NCI-H1436 (cell line): ENCODE data around the gene WFDC10A.
"Not testable (repeated sequence)": the region's sequence is repeated elsewhere in the genome, so short reads cannot be mapped to it uniquely, and the experiment has no call there.

ENCODE experiments used
- DNase-seq: peaks from one replicate; lab custom pipeline; 2025; lab: John Stamatoyannopoulos, UW

WFDC10A gene

GRCh38 chr20:45647441-45648050, 18.0 kb downstream of the WFDC10A start:
- no peak for DNase-seq

GRCh38 chr20:45649312-45649863, 19.8 kb downstream of the WFDC10A start:
- DNase-seq, result no peak

- not testable (repeated sequence) for DNase-seq
Observed at GRCh38 chr20:45651726-45652125, 22.2 kb downstream of the WFDC10A start.

- DNase-seq, result not testable (repeated sequence)
Observed at GRCh38 chr20:45657038-45657437, 27.5 kb downstream of the WFDC10A start.

- no peak for DNase-seq
Observed at GRCh38 chr20:45670139-45670538, 40.6 kb downstream of the WFDC10A start, which contains the start of gene WFDC11. Gene WFDC11, minus strand, starts transcription at chr20:45670239. Its CDS starts 19,639 bp downstream, at chr20:45650600.

- DNase-seq, result no peak
Observed at GRCh38 chr20:45672765-45673164, 43.2 kb downstream of the WFDC10A start.

GRCh38 chr20:45679650-45680049, 50.1 kb downstream of the WFDC10A start:
- DNase-seq, result no peak
